HG03565 (cell line): ENCODE results near the gene DBNDD2.

Experiments used
- ATAC-seq: cut with Tn5 transposase; IDR thresholded peaks from one replicate; pipeline ENCODE4 v1.9.1; 2021; ENCODE audit warnings: mild to moderate bottlenecking, moderate library complexity; ENCODE audit not compliant: unreplicated experiment

Gene DBNDD2

GRCh38 chr20:45448270-45448669 is 40.2 kb downstream of the DBNDD2 start:
- ATAC-seq = no peak

- no peak for ATAC-seq
Observed at GRCh38 chr20:45449528-45449927, 41.4 kb downstream of the DBNDD2 start.

GRCh38 chr20:45450097-45450818 is 42.2 kb downstream of the DBNDD2 start:
- ATAC-seq = no peak

- no peak for ATAC-seq
Observed at GRCh38 chr20:45452238-45452637, 44.1 kb downstream of the DBNDD2 start.

- no peak for ATAC-seq
Observed at GRCh38 chr20:45452772-45453691, 44.9 kb downstream of the DBNDD2 start.

- ATAC-seq = no peak
Observed at GRCh38 chr20:45456632-45457031, 48.5 kb downstream of the DBNDD2 start.

GRCh38 chr20:45459606-45460005 is 51.5 kb downstream of the DBNDD2 start:
- no peak for ATAC-seq
